Activated CD8-positive, alpha-beta memory T cell treated with anti-CD3 and anti-CD28 coated beads, Interleukin-2, amount 10 ng/mL, durations not matched to agents 7 days and 5 days (primary cell): Measurements from ENCODE around the gene RPTOR. TPM values are rescaled to one million over a fixed set of nuclear protein-coding genes. Genes with fewer than 3 reads are reported as not detected.
"Not testable (repeated sequence)": the region's sequence is repeated elsewhere in the genome, so short reads cannot be mapped to it uniquely, and the experiment has no call there.

Experiments used
- ATAC-seq: fragments of 150-1000 bp; cut with Tn5 transposase; one replicate; pipeline ENCODE4 v1.10.0; 2021; ENCODE audit warnings: moderate library complexity
- CTCF ChIA-PET: fragments of 350-600 bp; sonication (Branson Sonifier 250); formaldehyde crosslinking; loops from one replicate; lab custom pipeline; 2021; ENCODE audit warnings: antibody characterized with exemption; lab: Charles Lee
- DNase-seq: peaks from one replicate; pipeline ENCODE4 v3.0.0-alpha.2; 2020
- H3K27ac Mint-ChIP-seq: one replicate; pipeline ENCODE4 v1.8.0; 2021; ENCODE audit warnings: mild to moderate bottlenecking, mixed read lengths
- H3K27me3 Mint-ChIP-seq: one replicate; pipeline ENCODE4 v1.8.0; 2021; ENCODE audit warnings: mixed read lengths
- H3K36me3 Mint-ChIP-seq: one replicate; pipeline ENCODE4 v1.8.0; 2021; ENCODE audit warnings: mild to moderate bottlenecking, mixed read lengths
- H3K4me1 Mint-ChIP-seq: one replicate; pipeline ENCODE4 v1.8.0; 2021; ENCODE audit warnings: mixed read lengths
- H3K4me3 Mint-ChIP-seq: one replicate; pipeline ENCODE4 v1.8.0; 2021; ENCODE audit warnings: mild to moderate bottlenecking, moderate library complexity, mixed read lengths
- H3K9me3 Mint-ChIP-seq: one replicate; pipeline ENCODE4 v1.8.0; 2022; ENCODE audit warnings: low read depth, mixed read lengths
- total RNA-seq, 2 experiments: library from RNA; stranded (reverse); gene quantifications; one replicate each; pipeline ENCODE4 v1.2.3, GENCODE V29; 2021

Gene RPTOR
- total RNA-seq, 2 experiments from 2014 or later: 60.4 to 87.0 TPM

DNA sequence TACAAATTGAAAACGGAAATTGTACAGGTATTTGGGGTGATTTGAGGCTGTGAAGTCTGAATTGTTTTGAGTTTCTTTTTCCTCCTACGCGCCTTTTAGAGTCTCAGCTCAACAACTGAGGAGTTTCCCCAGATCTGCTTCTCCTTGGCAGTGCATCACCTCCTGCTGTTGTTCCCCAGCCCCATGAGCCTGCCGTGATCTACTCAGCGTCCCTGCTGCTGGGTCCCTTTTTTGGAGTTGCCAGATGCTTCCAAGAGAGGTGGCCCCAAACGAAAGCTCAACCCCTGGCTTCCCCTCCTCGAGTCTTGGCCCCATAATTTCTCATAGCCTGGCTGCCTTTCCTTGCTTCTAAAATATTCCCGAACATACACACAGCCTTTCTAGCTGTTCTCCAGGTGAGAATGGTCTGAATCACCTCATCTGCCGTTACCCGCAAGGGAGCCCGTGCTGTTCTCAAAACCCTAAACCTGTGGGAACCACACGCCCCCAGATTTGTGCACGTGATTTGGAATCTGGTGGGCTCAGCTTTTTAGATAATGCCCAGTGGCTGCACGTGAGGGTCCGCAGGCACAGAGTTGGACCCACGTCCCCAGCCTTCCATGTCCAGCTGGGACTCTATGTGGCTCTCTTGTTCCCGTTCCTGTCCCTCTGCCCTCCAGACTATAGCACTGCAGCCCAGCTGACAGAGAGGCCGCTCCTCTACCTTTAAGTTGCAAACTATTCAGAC is 267.9 kb downstream of the RPTOR start:
- no peaks in the 10 kb centered on the region for H3K27me3 Mint-ChIP-seq
- peaks cover 45% of the 10 kb centered on the region for H3K4me1 Mint-ChIP-seq
- peak overlapping the region; percentile 11 for H3K4me3 Mint-ChIP-seq
- peak; percentile 14 for ATAC-seq
- peaks cover 4% of the 10 kb centered on the region for H3K9me3 Mint-ChIP-seq
- DNase-seq: no peak
- H3K36me3 Mint-ChIP-seq: peaks cover 50% of the 10 kb centered on the region
- CTCF ChIA-PET: interaction anchor here (1.1 to 1.6 kb wide), 5 partner anchors 9 to 86 kb away, joined by 3 to 4 read pairs (median 3); no protein-coding TSS in a partner anchor
- H3K27ac Mint-ChIP-seq: peak overlapping the region; percentile 89

GRCh38 chr17:80813318-80813717 is 268.7 kb downstream of the RPTOR start:
- Mint-ChIP-seq H3K27ac (no peak overlapping the region), H3K27me3 (no peaks in the 10 kb centered on the region), H3K4me3 (no peak overlapping the region), H3K36me3 (peaks cover 49% of the 10 kb centered on the region), H3K9me3 (peaks cover 2% of the 10 kb centered on the region), H3K4me1 (peaks cover 50% of the 10 kb centered on the region)
- CTCF ChIA-PET: interaction anchor here (0.6 to 1.6 kb wide), 4 partner anchors 20 to 192 kb away, joined by 3 to 4 read pairs (median 3); no protein-coding TSS in a partner anchor
- DNase-seq: no peak
- no peak for ATAC-seq

GRCh38 chr17:80814491-80814890 is 269.9 kb downstream of the RPTOR start:
- Mint-ChIP-seq H3K4me3 (no peak overlapping the region), H3K27ac (peak overlapping the region; percentile 31), H3K27me3 (no peaks in the 10 kb centered on the region), H3K4me1 (peaks cover 56% of the 10 kb centered on the region), H3K36me3 (peaks cover 53% of the 10 kb centered on the region), H3K9me3 (no peaks in the 10 kb centered on the region)
- DNase-seq (no peak), ATAC-seq (no peak)
- CTCF ChIA-PET: interaction anchor here (1.1 to 1.4 kb wide), 3 partner anchors 34 to 156 kb away, joined by 3 read pairs; no protein-coding TSS in a partner anchor

DNA sequence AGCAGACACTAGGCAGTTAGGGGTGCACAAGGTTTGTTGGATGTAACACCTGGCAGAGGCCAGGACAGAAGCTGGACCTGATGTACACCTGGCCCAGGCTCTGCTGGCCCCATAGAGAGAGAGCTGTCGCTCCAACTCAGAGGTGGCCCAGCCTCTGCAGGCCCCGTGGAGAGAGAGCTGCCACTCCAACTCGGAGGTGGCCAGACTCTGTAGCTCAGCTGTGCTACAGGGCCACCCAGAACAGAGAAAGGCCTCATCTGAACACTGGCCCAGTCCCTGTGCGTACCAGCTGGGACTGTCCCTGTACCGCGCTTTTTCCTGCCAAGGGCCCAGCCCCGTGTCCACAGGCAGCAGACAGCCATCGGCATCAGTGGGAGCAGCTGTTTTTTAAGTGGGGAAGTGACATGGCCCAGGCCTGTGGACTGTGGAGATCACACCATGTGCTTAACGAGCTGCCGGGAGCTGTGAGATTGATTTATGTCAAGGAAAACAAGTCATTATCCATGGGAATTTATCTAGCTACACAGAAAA is 270.6 kb downstream of the RPTOR start:
- CTCF ChIA-PET: interaction anchor here (1.2 to 1.5 kb wide), 2 partner anchors 9 to 155 kb away, joined by 3 read pairs; no protein-coding TSS in a partner anchor
- peaks cover 63% of the 10 kb centered on the region for H3K4me1 Mint-ChIP-seq
- H3K27ac Mint-ChIP-seq: no peak overlapping the region
- H3K27me3 Mint-ChIP-seq: no peaks in the 10 kb centered on the region
- ATAC-seq: no peak
- H3K36me3 Mint-ChIP-seq: peaks cover 50% of the 10 kb centered on the region
- no peak overlapping the region for H3K4me3 Mint-ChIP-seq
- no peak for DNase-seq
- no peaks in the 10 kb centered on the region for H3K9me3 Mint-ChIP-seq

DNA sequence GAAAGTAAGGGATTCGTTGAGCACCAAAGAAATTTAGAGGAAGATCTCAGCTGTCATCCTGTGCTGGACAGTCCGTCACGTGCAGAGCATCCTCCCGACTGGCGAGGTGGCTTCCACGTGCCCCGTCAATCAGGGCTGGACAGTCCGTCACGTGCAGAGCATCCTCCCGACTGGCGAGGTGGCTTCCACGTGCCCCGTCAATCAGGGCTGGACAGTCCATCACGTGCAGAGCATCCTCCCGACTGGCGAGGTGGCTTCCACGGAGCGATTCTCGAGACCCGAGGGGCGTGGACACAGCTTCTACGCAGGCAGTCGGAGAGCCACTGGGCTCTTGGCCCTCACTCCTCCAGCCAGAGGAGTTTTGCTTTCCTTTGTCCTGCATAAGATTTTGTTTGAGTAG is 271.1 kb downstream of the RPTOR start:
- H3K36me3 Mint-ChIP-seq: peaks cover 47% of the 10 kb centered on the region
- CTCF ChIA-PET: interaction anchor here (0.9 to 1.5 kb wide), 2 partner anchors 9 to 17 kb away, joined by 3 read pairs; no protein-coding TSS in a partner anchor
- ATAC-seq, H3K9me3 Mint-ChIP-seq, H3K27me3 Mint-ChIP-seq, H3K27ac Mint-ChIP-seq, H3K4me3 Mint-ChIP-seq, DNase-seq: not testable (repeated sequence)
- peaks cover 64% of the 10 kb centered on the region for H3K4me1 Mint-ChIP-seq

DNA sequence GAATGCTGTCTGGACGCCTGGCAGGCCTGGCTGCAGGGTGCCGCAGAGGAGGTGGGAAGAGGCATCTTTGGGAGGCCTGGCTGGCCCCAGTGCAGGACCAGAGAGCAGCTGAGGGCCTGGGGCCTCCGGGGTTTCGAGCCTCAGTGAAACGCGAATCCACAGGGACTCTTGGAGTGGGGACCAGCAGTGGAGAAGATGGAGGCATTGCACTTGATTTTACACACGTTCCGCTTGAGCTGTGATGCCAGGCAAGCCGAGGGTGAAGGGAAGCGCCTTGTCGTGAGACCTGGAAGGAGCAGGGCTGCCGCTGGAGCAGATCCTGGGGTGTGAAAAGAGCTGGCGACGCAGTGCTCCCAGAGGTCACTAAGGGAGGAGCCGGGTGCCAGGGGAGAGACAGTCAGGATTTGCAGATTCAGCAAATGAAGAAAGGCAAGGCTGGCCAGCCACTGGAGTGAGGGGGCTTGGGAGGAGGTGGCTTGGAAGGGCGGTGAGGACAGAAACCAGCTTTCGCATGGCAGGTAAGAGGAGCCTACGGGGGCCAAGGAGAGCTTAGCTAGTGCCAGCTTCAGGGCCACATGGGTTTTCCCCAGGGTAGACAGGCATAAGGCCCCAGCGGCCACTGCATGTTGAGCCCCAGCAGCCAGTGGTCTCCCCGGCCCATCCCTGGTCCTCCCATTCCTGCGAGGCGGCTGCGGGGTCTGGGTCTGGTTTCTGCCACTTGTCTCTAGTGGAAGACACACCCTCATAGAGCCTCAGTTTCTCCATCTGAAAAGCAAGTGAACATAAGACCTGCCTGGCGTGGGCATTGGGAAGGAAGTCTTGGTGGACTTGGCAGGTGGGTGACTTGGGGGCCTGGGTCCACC is 271.8 kb downstream of the RPTOR start:
- CTCF ChIA-PET: interaction anchor here (0.9 to 1.5 kb wide), 2 partner anchors 8 to 17 kb away, joined by 3 read pairs; no protein-coding TSS in a partner anchor
- peaks cover 58% of the 10 kb centered on the region for H3K4me1 Mint-ChIP-seq
- ATAC-seq (no peak), DNase-seq (no peak)
- no peak overlapping the region for H3K27ac Mint-ChIP-seq
- no peaks in the 10 kb centered on the region for H3K9me3 Mint-ChIP-seq
- H3K36me3 Mint-ChIP-seq: peaks cover 41% of the 10 kb centered on the region
- H3K27me3 Mint-ChIP-seq: no peaks in the 10 kb centered on the region
- no peak overlapping the region for H3K4me3 Mint-ChIP-seq

DNA sequence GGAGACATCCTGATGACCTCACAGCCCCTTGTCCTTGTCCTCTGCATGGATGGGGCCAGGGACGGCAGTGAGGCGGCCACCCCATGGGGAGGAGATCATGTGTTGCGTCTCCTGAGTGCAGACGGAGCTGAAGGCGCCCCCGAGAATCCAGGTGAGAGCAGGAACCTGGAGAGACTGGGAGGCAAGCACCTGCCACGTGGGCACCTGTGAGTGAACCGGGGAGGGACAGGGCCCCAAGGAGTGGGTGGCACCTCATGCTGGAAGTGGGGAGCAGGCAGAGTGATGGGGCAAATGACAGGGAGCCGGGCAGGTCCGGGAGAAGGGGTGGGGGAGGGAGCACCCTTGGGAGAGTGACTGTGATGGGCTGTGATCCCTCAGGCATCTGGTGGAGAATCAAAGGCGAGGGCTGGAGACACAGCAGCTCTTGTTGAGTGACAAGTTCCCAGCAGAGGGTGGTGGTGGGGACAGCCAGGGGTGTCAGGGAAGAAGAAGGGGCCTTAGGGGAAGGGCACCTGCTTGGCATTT is 272.7 kb downstream of the RPTOR start:
- Mint-ChIP-seq H3K4me1 (peaks cover 49% of the 10 kb centered on the region), H3K36me3 (peaks cover 41% of the 10 kb centered on the region), H3K27me3 (no peaks in the 10 kb centered on the region), H3K27ac (peak overlapping the region; percentile 35), H3K4me3 (no peak overlapping the region), H3K9me3 (no peaks in the 10 kb centered on the region)
- DNase-seq (no peak), ATAC-seq (no peak)
- CTCF ChIA-PET: no interaction called here

- peaks cover 45% of the 10 kb centered on the region for H3K36me3 Mint-ChIP-seq
- CTCF ChIA-PET: no interaction called here
- H3K27me3 Mint-ChIP-seq: no peaks in the 10 kb centered on the region
Measured at GRCh38 chr17:80817861-80818260, 273.2 kb downstream of the RPTOR start.

GRCh38 chr17:80818871-80819270 is 274.2 kb downstream of the RPTOR start:
- ATAC-seq (no peak), DNase-seq (no peak)
- CTCF ChIA-PET: interaction anchor here (0.7 to 1.5 kb wide), 3 partner anchors 8 to 38 kb away, joined by 3 to 4 read pairs (median 4); no protein-coding TSS in a partner anchor
- Mint-ChIP-seq H3K9me3 (no peaks in the 10 kb centered on the region), H3K27me3 (no peaks in the 10 kb centered on the region), H3K4me1 (peaks cover 43% of the 10 kb centered on the region), H3K4me3 (no peak overlapping the region), H3K36me3 (peaks cover 47% of the 10 kb centered on the region), H3K27ac (peak overlapping the region; percentile 82)

More at GRCh38 chr17:80817861-80818260, 273.2 kb downstream of the RPTOR start:
- no peaks in the 10 kb centered on the region for H3K9me3 Mint-ChIP-seq
- H3K4me3 Mint-ChIP-seq: no peak overlapping the region
- ATAC-seq (no peak), DNase-seq (no peak)
- H3K4me1 Mint-ChIP-seq: peaks cover 48% of the 10 kb centered on the region
- peak overlapping the region; percentile 8 for H3K27ac Mint-ChIP-seq

DNA sequence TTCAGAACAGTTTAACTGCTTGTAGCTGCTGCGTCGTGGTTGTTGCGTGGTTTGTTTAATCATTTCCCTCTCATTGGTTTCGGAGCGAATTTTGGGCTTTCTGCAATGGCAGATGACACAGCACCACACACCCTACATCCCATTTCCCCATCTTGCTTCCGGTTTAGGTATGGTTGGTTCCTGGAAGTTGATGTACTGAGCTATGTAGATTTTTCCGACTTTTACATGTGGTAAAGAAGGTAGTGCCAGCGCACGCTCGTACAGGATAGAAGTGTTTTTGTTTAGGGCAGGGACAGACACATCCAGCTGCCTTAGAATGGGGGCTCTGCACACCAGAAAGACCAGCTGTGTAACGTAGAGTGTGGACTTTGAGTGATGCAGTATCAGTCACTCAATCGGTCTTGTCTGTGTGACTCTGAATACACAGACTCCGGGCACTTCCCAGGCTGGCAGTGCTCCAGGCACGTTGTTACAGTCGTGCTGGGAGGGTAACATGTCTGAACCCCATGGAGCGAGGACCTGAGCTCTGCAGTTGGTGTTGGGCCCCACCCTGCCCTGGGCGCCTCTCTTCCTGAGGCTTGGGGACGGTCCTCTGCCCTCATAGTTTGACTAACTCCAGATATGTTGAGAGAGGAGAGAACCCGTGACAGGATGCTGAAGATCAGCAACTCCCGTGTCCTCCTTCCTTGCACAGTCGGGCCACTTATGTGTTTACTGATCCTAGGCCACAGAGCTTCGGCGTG is 275.0 kb downstream of the RPTOR start:
- Mint-ChIP-seq H3K36me3 (peaks cover 44% of the 10 kb centered on the region), H3K27ac (peak overlapping the region; percentile 82), H3K9me3 (no peaks in the 10 kb centered on the region), H3K4me1 (peaks cover 40% of the 10 kb centered on the region), H3K27me3 (no peaks in the 10 kb centered on the region), H3K4me3 (no peak overlapping the region)
- CTCF ChIA-PET: interaction anchor here (0.7 to 1.5 kb wide), 3 partner anchors 9 to 39 kb away, joined by 3 to 4 read pairs (median 4); no protein-coding TSS in a partner anchor
- DNase-seq (no peak), ATAC-seq (peak; percentile 61)

DNA sequence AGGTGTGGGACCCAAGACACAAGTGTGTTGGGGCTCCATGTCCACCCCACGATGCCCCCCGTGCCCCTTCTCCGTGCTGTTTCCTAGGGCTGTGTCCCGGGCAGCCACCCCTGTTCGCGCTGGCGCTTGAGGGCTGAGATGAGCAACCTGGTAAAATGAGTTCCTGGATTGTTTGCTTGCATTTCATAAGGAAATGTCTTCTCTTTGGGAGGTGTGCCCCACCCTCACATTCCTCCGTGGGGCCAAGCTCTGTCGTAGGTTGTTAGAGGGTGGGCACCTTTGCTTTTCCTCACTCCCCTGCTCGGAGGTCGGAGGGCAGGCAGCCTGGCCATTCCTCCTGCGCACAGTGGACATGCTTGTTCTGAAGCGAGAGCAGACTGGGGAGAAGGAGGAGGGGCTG is 275.7 kb downstream of the RPTOR start:
- ATAC-seq (no peak), DNase-seq (no peak)
- Mint-ChIP-seq H3K9me3 (no peaks in the 10 kb centered on the region), H3K4me1 (peaks cover 38% of the 10 kb centered on the region), H3K27ac (peak overlapping the region; percentile 82), H3K4me3 (no peak overlapping the region), H3K36me3 (peaks cover 45% of the 10 kb centered on the region), H3K27me3 (no peaks in the 10 kb centered on the region)
- CTCF ChIA-PET: no interaction called here

DNA sequence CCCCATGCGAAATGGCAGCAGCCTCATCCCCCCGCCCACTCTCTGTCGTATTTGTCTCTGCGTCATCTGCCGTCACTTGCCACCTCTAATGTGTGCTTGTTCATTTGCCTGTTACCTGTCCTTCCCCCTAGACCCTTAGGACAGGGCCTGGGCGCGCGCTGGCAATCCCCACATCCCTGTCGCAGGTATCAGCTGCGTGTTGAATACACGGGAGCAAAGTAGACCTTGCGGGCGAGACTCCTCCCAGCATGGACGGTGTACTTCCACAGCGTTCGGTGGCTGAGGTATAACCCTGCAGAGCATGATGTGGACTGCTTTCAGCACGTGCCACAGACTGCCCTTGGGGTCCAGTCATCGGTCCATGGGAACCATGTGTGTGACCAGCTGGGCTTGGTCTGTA is 276.9 kb downstream of the RPTOR start:
- H3K4me1 Mint-ChIP-seq: peaks cover 44% of the 10 kb centered on the region
- CTCF ChIA-PET: interaction anchor here (0.9 to 1.0 kb wide), 2 partner anchors 9 to 56 kb away, joined by 3 read pairs; no protein-coding TSS in a partner anchor
- no peak for ATAC-seq
- no peaks in the 10 kb centered on the region for H3K27me3 Mint-ChIP-seq
- peaks cover 45% of the 10 kb centered on the region for H3K36me3 Mint-ChIP-seq
- no peak for DNase-seq
- H3K4me3 Mint-ChIP-seq: no peak overlapping the region
- no peak overlapping the region for H3K27ac Mint-ChIP-seq
- no peaks in the 10 kb centered on the region for H3K9me3 Mint-ChIP-seq
